Osteoblast (primary cell): ENCODE data around the gene CD151. TPM values are rescaled to one million over a fixed set of nuclear protein-coding genes. Genes with fewer than 3 reads are reported as not detected.

Source experiments
- DNase-seq: peaks from one replicate; pipeline ENCODE4 v3.0.0; 2011; ENCODE audit warnings: low spot score, mixed read lengths; ENCODE audit not compliant: insufficient read length; ENCODE audit errors: missing footprints
- H2AFZ ChIP-seq: 2 replicates; pipeline ENCODE4 v1.6.0; 2011; ENCODE audit warnings: mild to moderate bottlenecking, low read length
- H3K27ac ChIP-seq: 2 replicates; pipeline ENCODE4 v1.5.1; 2011; ENCODE audit warnings: mild to moderate bottlenecking, low read depth, low read length, moderate library complexity
- H3K27me3 ChIP-seq: 2 replicates; pipeline ENCODE4 v1.6.0; 2012; ENCODE audit warnings: mild to moderate bottlenecking, control low read depth, inconsistent platforms, low read length, moderate library complexity; ENCODE audit not compliant: insufficient read depth
- H3K36me3 ChIP-seq: 2 replicates; pipeline ENCODE4 v1.5.1; 2011; ENCODE audit warnings: mild to moderate bottlenecking, low read length, control low read depth, moderate library complexity; ENCODE audit not compliant: insufficient read depth
- H3K4me1 ChIP-seq: 2 replicates; pipeline ENCODE4 v1.5.1; 2011; ENCODE audit warnings: mild to moderate bottlenecking, low read length, control low read depth, moderate library complexity; ENCODE audit not compliant: insufficient read depth
- H3K4me2 ChIP-seq: 2 replicates; pipeline ENCODE4 v1.6.0; 2011; ENCODE audit warnings: mild to moderate bottlenecking, low read length; ENCODE audit not compliant: insufficient read depth
- H3K4me3 ChIP-seq: fragments of 200-600 bp; sonication (generic); 3 replicates; pipeline ENCODE4 v1.5.1; 2012; ENCODE audit warnings: mild to moderate bottlenecking, low read length, inconsistent platforms; ENCODE audit not compliant: insufficient read depth
- H3K79me2 ChIP-seq: 2 replicates; pipeline ENCODE4 v1.6.0; 2012; ENCODE audit warnings: mild to moderate bottlenecking, low read length, control low read depth, inconsistent platforms; ENCODE audit not compliant: insufficient read depth
- H3K9me3 ChIP-seq: 2 replicates; pipeline ENCODE4 v1.5.1; 2011; ENCODE audit warnings: low read depth, low read length, control low read depth
- H4K20me1 ChIP-seq: 2 replicates; pipeline ENCODE4 v1.6.0; 2012; ENCODE audit warnings: mild to moderate bottlenecking, low read length, control low read depth; ENCODE audit not compliant: insufficient read depth
- CTCF ChIP-seq: IDR thresholded peaks from 2 replicates; pipeline ENCODE4 v1.5.1; 2011; ENCODE audit warnings: mild to moderate bottlenecking, low read depth, low read length, moderate library complexity; ENCODE audit errors: extremely low read depth
- total RNA-seq: library from RNA; depleted of rRNA; stranded (reverse); fragments of >200 nt; gene quantifications from 2 replicates; pipeline ENCODE4 v1.2.3, GENCODE V29; 2012

The CD151 gene
- total RNA-seq, 1 donor: 416 TPM

GRCh38 chr11:787084-787675 lies 45.6 kb upstream of the CD151 start:
- Histone ChIP-seq H3K4me2 (no peak overlapping the region), H3K79me2 (no peaks in the 10 kb centered on the region), H3K9me3 (no peaks in the 10 kb centered on the region), H3K4me1 (peaks cover 6% of the 10 kb centered on the region), H3K4me3 (no peak overlapping the region), H3K36me3 (no peaks in the 10 kb centered on the region), H4K20me1 (peaks cover 7% of the 10 kb centered on the region), H3K27ac (no peak overlapping the region), H2AFZ (no peak overlapping the region), H3K27me3 (peaks cover 5% of the 10 kb centered on the region)
- DNase-seq: no peak
- no peak for TF ChIP-seq CTCF

- Histone ChIP-seq H2AFZ (no peak overlapping the region), H3K27ac (no peak overlapping the region), H3K79me2 (no peaks in the 10 kb centered on the region), H3K9me3 (no peaks in the 10 kb centered on the region), H3K4me3 (no peak overlapping the region), H3K36me3 (no peaks in the 10 kb centered on the region), H3K4me2 (no peak overlapping the region), H4K20me1 (peaks cover 7% of the 10 kb centered on the region), H3K4me1 (peaks cover 6% of the 10 kb centered on the region), H3K27me3 (peaks cover 5% of the 10 kb centered on the region)
- TF ChIP-seq CTCF: no peak
- DNase-seq: no peak
Measured at GRCh38 chr11:788009-788640, 44.6 kb upstream of the CD151 start.

- H3K4me2 ChIP-seq: no peak overlapping the region
- no peak for TF ChIP-seq CTCF
- H3K27me3 ChIP-seq: peaks cover 5% of the 10 kb centered on the region
- no peak overlapping the region for H3K4me3 ChIP-seq
- no peak overlapping the region for H3K27ac ChIP-seq
- H4K20me1 ChIP-seq: peaks cover 7% of the 10 kb centered on the region
- no peaks in the 10 kb centered on the region for H3K79me2 ChIP-seq
- no peaks in the 10 kb centered on the region for H3K9me3 ChIP-seq
- H2AFZ ChIP-seq: no peak overlapping the region
- no peak for DNase-seq
- H3K36me3 ChIP-seq: no peaks in the 10 kb centered on the region
- no peaks in the 10 kb centered on the region for H3K4me1 ChIP-seq
Measured at GRCh38 chr11:788953-789940, 43.5 kb upstream of the CD151 start.

- peak; percentile 96 for DNase-seq
- no peak within 1 kb of the TSS for H2AFZ ChIP-seq
- H3K4me1 ChIP-seq: no peaks in the 10 kb centered on the region
- peaks cover 5% of the 10 kb centered on the region for H3K27me3 ChIP-seq
- no peak within 1 kb of the TSS for H3K4me2 ChIP-seq
- peaks cover 7% of the 10 kb centered on the region for H4K20me1 ChIP-seq
- H3K4me3 ChIP-seq: no peak within 1 kb of the TSS
- H3K79me2 ChIP-seq: no peaks in the 10 kb centered on the region
- H3K9me3 ChIP-seq: no peaks in the 10 kb centered on the region
- H3K36me3 ChIP-seq: no peaks in the 10 kb centered on the region
- no peak within 1 kb of the TSS for H3K27ac ChIP-seq
- no peak for TF ChIP-seq CTCF
Measured at GRCh38 chr11:789943-790342, 42.8 kb upstream of the CD151 start, which contains the start of gene CEND1. Gene CEND1, minus strand, starts transcription at chr11:790090. Its CDS starts 1,514 bp downstream, at chr11:788576.
